H9 (cell line): ENCODE results near the gene OR51F1. TPM values are rescaled to one million over a fixed set of nuclear protein-coding genes. Genes with fewer than 3 reads are reported as not detected.

Experiments
- DNase-seq: peaks from one replicate; pipeline ENCODE4 v3.0.0-alpha.2; 2017
- H2AFZ ChIP-seq: one replicate; pipeline ENCODE4 v1.6.1; 2013; ENCODE audit warnings: mild to moderate bottlenecking, low read length, control low read depth, moderate library complexity
- H2AK5ac ChIP-seq: 2 replicates; pipeline ENCODE4 v1.6.1; 2013; ENCODE audit warnings: low read length, control low read depth, mixed read lengths; ENCODE audit not compliant: insufficient read length
- H2BK120ac ChIP-seq: one replicate; pipeline ENCODE4 v1.6.1; 2013; ENCODE audit warnings: low read depth, mild to moderate bottlenecking, low read length, control low read depth, inconsistent platforms; ENCODE audit not compliant: poor library complexity, severe bottlenecking
- H2BK12ac ChIP-seq: 2 replicates; pipeline ENCODE4 v1.6.1; 2013; ENCODE audit warnings: low read length, control low read depth, mixed read lengths, low read depth; ENCODE audit not compliant: insufficient read length
- H2BK15ac ChIP-seq: 2 replicates; pipeline ENCODE4 v1.6.1; 2013; ENCODE audit warnings: low read depth, low read length, control low read depth
- H2BK20ac ChIP-seq: one replicate; pipeline ENCODE4 v1.6.1; 2013; ENCODE audit warnings: low read depth, mild to moderate bottlenecking, low read length, control low read depth, inconsistent platforms; ENCODE audit not compliant: poor library complexity, severe bottlenecking
- H2BK5ac ChIP-seq: 2 replicates; pipeline ENCODE4 v1.6.1; 2013; ENCODE audit warnings: low read length, control low read depth, mixed read lengths; ENCODE audit not compliant: insufficient read length
- H3K14ac ChIP-seq: 2 replicates; pipeline ENCODE4 v1.6.1; 2013; ENCODE audit warnings: low read length, control low read depth; ENCODE audit not compliant: insufficient read depth
- H3K18ac ChIP-seq: 2 replicates; pipeline ENCODE4 v1.6.1; 2013; ENCODE audit warnings: low read depth, mild to moderate bottlenecking, mixed read lengths, low read length, control low read depth; ENCODE audit not compliant: insufficient read length
- H3K23ac ChIP-seq: 2 replicates; pipeline ENCODE4 v1.6.1; 2013; ENCODE audit warnings: low read length, control low read depth, mixed read lengths, low read depth; ENCODE audit not compliant: insufficient read length
- H3K23me2 ChIP-seq: 2 replicates; pipeline ENCODE4 v1.6.1; 2013; ENCODE audit warnings: low read depth, mild to moderate bottlenecking, mixed read lengths, low read length, control low read depth; ENCODE audit not compliant: insufficient read length, poor library complexity, severe bottlenecking
- H3K27ac ChIP-seq: 2 replicates; pipeline ENCODE4 v1.5.1; 2013; ENCODE audit warnings: low read length, control low read depth, mixed read lengths, low read depth; ENCODE audit not compliant: insufficient read length
- H3K27me3 ChIP-seq: 2 replicates; pipeline ENCODE4 v1.6.1; 2013; ENCODE audit warnings: low read length, control low read depth, inconsistent platforms; ENCODE audit not compliant: insufficient read depth
- H3K4ac ChIP-seq: 2 replicates; pipeline ENCODE4 v1.6.1; 2013; ENCODE audit warnings: low read depth, mild to moderate bottlenecking, control low read depth, inconsistent platforms, low read length, moderate library complexity
- H3K4me1 ChIP-seq: 2 replicates; pipeline ENCODE4 v1.6.1; 2013; ENCODE audit warnings: low read length, control low read depth, inconsistent platforms; ENCODE audit not compliant: insufficient read depth
- H3K4me2 ChIP-seq: 2 replicates; pipeline ENCODE4 v1.6.1; 2013; ENCODE audit warnings: low read length, control low read depth, mixed read lengths; ENCODE audit not compliant: insufficient read length, insufficient read depth
- H3K56ac ChIP-seq: 2 replicates; pipeline ENCODE4 v1.6.1; 2013; ENCODE audit warnings: low read depth, mild to moderate bottlenecking, mixed read lengths, low read length, control low read depth; ENCODE audit not compliant: insufficient read length
- H3K79me1 ChIP-seq: 2 replicates; pipeline ENCODE4 v1.6.1; 2013; ENCODE audit warnings: low read depth, mild to moderate bottlenecking, moderate library complexity, low read length, control low read depth, inconsistent platforms; ENCODE audit not compliant: insufficient read depth, poor library complexity, severe bottlenecking
- H3K79me2 ChIP-seq: 2 replicates; pipeline ENCODE4 v1.6.1; 2013; ENCODE audit warnings: low read length, control low read depth, inconsistent platforms; ENCODE audit not compliant: insufficient read depth
- H3K9ac ChIP-seq: 2 replicates; pipeline ENCODE4 v1.6.1; 2013; ENCODE audit warnings: low read length, control low read depth, mixed read lengths; ENCODE audit not compliant: insufficient read length; ENCODE audit errors: extremely low read depth
- H3K9me3 ChIP-seq: one replicate; pipeline ENCODE4 v1.6.1; 2013; ENCODE audit warnings: low read depth, low read length, inconsistent platforms; ENCODE audit not compliant: control insufficient read depth
- H3T11ph ChIP-seq: one replicate; pipeline ENCODE4 v1.6.1; 2013; ENCODE audit warnings: mild to moderate bottlenecking, low read length, control low read depth, inconsistent platforms
- H4K20me1 ChIP-seq: one replicate; pipeline ENCODE4 v1.6.1; 2013; ENCODE audit not compliant: control insufficient read depth, insufficient read length, insufficient read depth
- H4K5ac ChIP-seq: 2 replicates; pipeline ENCODE4 v1.6.1; 2013; ENCODE audit warnings: low read depth, mild to moderate bottlenecking, mixed read lengths, low read length, control low read depth; ENCODE audit not compliant: insufficient read length
- H4K8ac ChIP-seq: replicated peaks from 2 replicates; pipeline ENCODE4 v1.6.1; 2013; ENCODE audit warnings: low read length, control low read depth, mixed read lengths, low read depth; ENCODE audit not compliant: insufficient read length
- H4K91ac ChIP-seq: 2 replicates; pipeline ENCODE4 v1.6.1; 2013; ENCODE audit warnings: low read depth, mild to moderate bottlenecking, moderate library complexity, mixed read lengths, low read length, control low read depth; ENCODE audit not compliant: insufficient read length
- H3K27ac Mint-ChIP-seq, 3 experiments: 2 replicates in 2 of 3; 3 replicates in 1 of 3; pipeline ENCODE4 v1.8.0; 2020 to 2021; ENCODE audit warnings: mixed read lengths in 3 of 3, mild to moderate bottlenecking in 1 of 3, moderate library complexity in 1 of 3
- H3K27me3 Mint-ChIP-seq: 2 replicates; pipeline ENCODE4 v1.8.0; 2021; ENCODE audit warnings: low read depth, mild to moderate bottlenecking, moderate library complexity, mixed read lengths
- H3K36me3 Mint-ChIP-seq, 3 experiments: 2 replicates in 2 of 3; 3 replicates in 1 of 3; pipeline ENCODE4 v1.8.0; 2020 to 2021; ENCODE audit warnings: low read depth in 3 of 3, mixed read lengths in 3 of 3; ENCODE audit not compliant: insufficient read depth in 1 of 3
- H3K4me1 Mint-ChIP-seq, 2 experiments: 2 replicates each; pipeline ENCODE4 v1.8.0; 2020; ENCODE audit warnings: mixed read lengths in 2 of 2
- H3K4me3 Mint-ChIP-seq, 2 experiments: 2 replicates in 1 of 2; 3 replicates in 1 of 2; pipeline ENCODE4 v1.8.0; 2020 to 2021; ENCODE audit warnings: mild to moderate bottlenecking in 2 of 2, mixed read lengths in 2 of 2, moderate library complexity in 1 of 2
- H3K9me3 Mint-ChIP-seq, 2 experiments: 2 replicates in 1 of 2; 3 replicates in 1 of 2; pipeline ENCODE4 v1.8.0; 2020; ENCODE audit warnings: mild to moderate bottlenecking in 2 of 2, mixed read lengths in 2 of 2, moderate library complexity in 1 of 2
- CTCF ChIP-seq: fragments of 200-600 bp; sonication (generic); conservative IDR thresholded peaks from 3 replicates; pipeline ENCODE4 v1.8.0; 2021; ENCODE audit warnings: antibody characterized with exemption, mild to moderate bottlenecking
- WGBS: extraction: QIAGEN DNeasy Blood & Tissue Kit; methylation state at CpG from one replicate; pipeline ENCODE4 v1.1.7; 2013; ENCODE audit warnings: missing lambda C conversion rate, low lambda C conversion rate, mixed read lengths; ENCODE audit not compliant: insufficient read length; ENCODE audit errors: extremely low coverage; 5-methylcytosine and 5-hydroxymethylcytosine counted together
- total RNA-seq: library from RNA; stranded (reverse); gene quantifications from 2 replicates; pipeline ENCODE4 v1.2.1, GENCODE V29; 2021

OR51F1 gene
- total RNA-seq, 1 experiment from 2014 or later = not detected

- H3K79me1 ChIP-seq = no peaks in the 10 kb centered on the region
- no peak overlapping the region for H3K14ac ChIP-seq
- Mint-ChIP-seq H3K27ac (no peak overlapping the region), H3K9me3 (no peaks in the 10 kb centered on the region), H3K4me3 (no peak overlapping the region), H3K4me1 (no peaks in the 10 kb centered on the region), H3K36me3 (no peaks in the 10 kb centered on the region), H3K27me3 (no peaks in the 10 kb centered on the region)
- H2BK15ac ChIP-seq = no peak overlapping the region
- H2AK5ac ChIP-seq = no peak overlapping the region
- H2BK5ac ChIP-seq = no peak overlapping the region
- H3K23me2 ChIP-seq = no peaks in the 10 kb centered on the region
- H4K20me1 ChIP-seq = no peaks in the 10 kb centered on the region
- no peak overlapping the region for H4K5ac ChIP-seq
- no peak overlapping the region for H3K18ac ChIP-seq
- H4K91ac ChIP-seq = no peak overlapping the region
- no peak overlapping the region for H2BK12ac ChIP-seq
- no peak overlapping the region for H3T11ph ChIP-seq
- no peak overlapping the region for H4K8ac ChIP-seq
- H3K56ac ChIP-seq = no peak overlapping the region
- no CpG with 5 or more reads among the region's 6 CpGs for WGBS
- H3K4ac ChIP-seq = no peak overlapping the region
- H3K9me3 ChIP-seq = no peaks in the 10 kb centered on the region
- no peak overlapping the region for H3K23ac ChIP-seq
- H3K4me1 ChIP-seq = no peaks in the 10 kb centered on the region
- no peak overlapping the region for H3K4me2 ChIP-seq
- H3K27me3 ChIP-seq = no peaks in the 10 kb centered on the region
- H2BK120ac ChIP-seq = no peak overlapping the region
- no peak overlapping the region for H2BK20ac ChIP-seq
- H3K27ac ChIP-seq = no peak overlapping the region
- no peak for TF ChIP-seq CTCF
- no peak for DNase-seq
- H2AFZ ChIP-seq = no peak overlapping the region
- H3K79me2 ChIP-seq = no peaks in the 10 kb centered on the region
- no peak overlapping the region for H3K9ac ChIP-seq
These were observed 21.3 kb downstream of the OR51F1 start for GRCh38 chr11:4748438-4748837.
